ENCODE results near the gene RGS16. TPM values are rescaled to one million over a fixed set of nuclear protein-coding genes. Genes with fewer than 3 reads are reported as not detected.

The RGS16 gene
- total and polyA plus RNA-seq, 2 donors (not counting 3 experiments of a cell fraction or from before 2014, with no cell fraction given) = not detected

GRCh38 chr1:182600036-182600713 lies 4.0 kb downstream of the RGS16 start:
- Histone ChIP-seq H3K36me3 (ENCODE audit: control insufficient read depth in 2 of 2, extremely low read depth in 1 of 2, insufficient read depth in 2 of 2, low read length in 2 of 2) (no peaks in the 10 kb centered on the region), H4K20me1 (replicated peaks; ENCODE audit: control insufficient read depth, extremely low read depth, insufficient read depth, low read length) (peaks cover 2% of the 10 kb centered on the region), H3K4me2 (ENCODE audit: insufficient read depth, low read length) (no peak overlapping the region), H3K27ac (ENCODE audit: insufficient read depth, low read depth, low read length) (no peak overlapping the region), H3K79me2 (ENCODE audit: control insufficient read depth, insufficient read depth, low read length) (no peaks in the 10 kb centered on the region), H3K4me1 (ENCODE audit: control insufficient read depth, extremely low read depth, insufficient read depth, low read length) (no peaks in the 10 kb centered on the region), H3K9ac (replicated peaks; ENCODE audit: extremely low read depth, insufficient read depth, low read length) (no peak overlapping the region), H3K4me3 (replicated peaks in 1 of 3; ENCODE audit: insufficient read depth in 1 of 3, low read depth in 1 of 3, low read length in 3 of 3) (no peak overlapping the region), H3K27me3 (ENCODE audit: control insufficient read depth in 2 of 2, insufficient read depth in 2 of 2, low read length in 2 of 2) (peaks cover 19 to 24% of the 10 kb centered on the region in 2 experiments), H3K9me3 (replicated peaks; ENCODE audit: control insufficient read depth, insufficient read depth, low read length) (no peaks in the 10 kb centered on the region), H3K9me1 (replicated peaks; ENCODE audit: control insufficient read depth, extremely low read depth, insufficient read depth, low read length) (no peaks in the 10 kb centered on the region), H2AFZ (ENCODE audit: low read depth, low read length) (no peak overlapping the region)
- dilution Hi-C loops (cut with MboI; ENCODE audit: extremely low pct_ligation_motif_present, low sequenced_read_pairs) (no loop called here), intact Hi-C loops (cut with micrococcal nuclease) (loop anchor here (2.0 to 5.0 kb wide), 2 partner anchors 208 to 239 kb away; partner anchors contain the start of genes DHX9 and GLUL)
- TF ChIP-seq GATA2 (IDR thresholded peaks at IDR 0.05; ENCODE audit: insufficient read depth, insufficient read length, low read depth, low read length) (no peak), EZH2 (IDR thresholded peaks at IDR 0.05; ENCODE audit: borderline replicate concordance, low read depth, low read length, severe bottlenecking) (no peak), FOS (IDR thresholded peaks at IDR 0.05; ENCODE audit: borderline replicate concordance, insufficient read depth, low read length) (no peak), JUN (IDR thresholded peaks at IDR 0.05; ENCODE audit: borderline replicate concordance, insufficient read depth, insufficient read length, low read depth) (no peak), POLR2AphosphoS5 (IDR thresholded peaks at IDR 0.05; ENCODE audit: insufficient read depth, low read depth, low read length) (no peak), MYC (IDR thresholded peaks at IDR 0.05; ENCODE audit: low read depth, low read length) (no peak), MAX (IDR thresholded peaks at IDR 0.05; ENCODE audit: insufficient read depth, insufficient read length) (no peak), CTCF (IDR thresholded peaks at IDR 0.05; ENCODE audit: extremely low read depth in 1 of 2, insufficient read depth in 1 of 2, low read depth in 1 of 2, low read length in 2 of 2) (no peak), POLR2A (IDR thresholded peaks at IDR 0.05; ENCODE audit: low read depth, low read length) (no peak)
- DNase-seq (ENCODE audit: low read depth, low spot score) (no peak), FAIRE-seq (no peak)
- ChIA-PET CTCF (interaction anchor here (0.7 to 18.9 kb wide), 13 partner anchors 8 to 240 kb away, joined by 3 to 891 read pairs (median 7); partner anchors contain the start of genes NPL and RNASEL), POLR2A (no interaction called here)
- no TSS peak for BruUV-seq (replicated peaks)
